ENCODE results near the gene GNGT2. TPM values are rescaled to one million over a fixed set of nuclear protein-coding genes. Genes with fewer than 3 reads are reported as not detected.

Gene GNGT2
- 13.3 and 15.4 TPM in 2 replicates for total RNA-seq (2014; rRNA removed; shearing (Covaris generic))
- 32.6 and 33.4 TPM in 2 replicates for total RNA-seq (2022)
- percentile 56 among the genes with signal in this experiment for Bru-seq, nascent RNA
- percentile 71 among the genes with signal in this experiment for BruChase-seq, experiment 1, labeled RNA remaining after a 6-hour chase
- BruChase-seq, experiment 2, labeled RNA remaining after a 2-hour chase, result percentile 62 among the genes with signal in this experiment
- long read RNA-seq, transcript GNGT2-203 (4 exons, 585 nt), result major isoform, 10 of 25 reads
- long read RNA-seq, partial matches to known transcripts, result 4 of 25 reads
- long read RNA-seq, other reads (novel, unspliced or antisense), result 11 of 25 reads

DNA sequence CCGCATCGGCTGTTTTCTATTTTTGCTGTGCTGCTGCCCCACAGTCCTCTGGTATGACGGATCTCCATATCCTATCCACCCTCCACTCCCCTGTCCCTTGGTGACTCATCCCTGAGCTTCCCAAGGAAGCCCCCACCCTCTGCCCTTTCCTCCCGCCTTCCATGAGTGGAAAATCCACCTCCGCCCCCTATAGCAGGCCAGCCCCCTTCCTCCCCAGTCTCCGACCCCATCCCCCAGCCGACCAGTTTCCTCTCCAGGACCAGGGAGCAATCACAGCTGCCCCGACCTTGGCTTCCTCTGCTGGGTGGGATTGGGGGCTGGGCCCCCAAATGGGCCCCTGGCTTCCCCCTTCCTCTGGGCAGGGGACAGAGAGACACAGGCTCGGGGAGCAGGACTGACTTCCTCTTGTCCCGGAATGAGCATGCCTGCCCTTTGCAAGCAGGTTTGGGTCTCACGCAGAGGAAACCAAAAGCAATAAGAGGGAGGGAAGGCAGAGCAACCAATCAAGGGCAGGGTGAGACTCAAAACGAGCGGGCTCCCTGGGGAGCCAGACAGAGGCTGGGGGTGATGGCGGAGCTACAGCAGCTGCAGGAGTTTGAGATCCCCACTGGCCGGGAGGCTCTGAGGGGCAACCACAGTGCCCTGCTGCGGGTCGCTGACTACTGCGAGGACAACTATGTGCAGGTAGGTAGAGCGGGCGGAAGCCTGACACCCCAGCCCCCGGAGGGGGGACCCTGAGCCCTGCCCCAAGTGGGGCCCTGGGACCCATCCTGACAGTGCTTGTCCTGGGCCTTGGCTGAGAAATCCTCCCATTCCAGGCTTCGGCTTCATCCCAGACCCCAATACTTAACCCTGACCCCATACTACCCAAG lies at the start of gene GNGT2, which contains the start of gene ABI3:
Gene GNGT2 (minus strand): TSS at position 417 of the 872 bp plus-strand sequence. CDS start 3,152 bp downstream, outside the sequence.
Gene ABI3 (plus strand): TSS at position 550 of the 872 bp plus-strand sequence. CDS start 18 bp downstream, at position 568.
- Histone ChIP-seq H3K27ac (ENCODE audit: low read depth, low read length, poor library complexity, severe bottlenecking) (peak within 1 kb of the TSS; percentile 92), H4K20me1 (ENCODE audit: insufficient read depth, low read length) (peaks cover 5% of the 10 kb centered on the region; the same call in 1 of the 2 replicates), H3K4me3 (ENCODE audit: low read depth, low read length, poor library complexity, severe bottlenecking) (peak within 1 kb of the TSS; percentile 82), H3K36me3 (ENCODE audit: insufficient read depth, low read length) (peaks cover 13% of the 10 kb centered on the region; the same call in 1 of the 2 replicates), H2AFZ (ENCODE audit: low read length) (peak within 1 kb of the TSS; percentile 33; the same call in 1 of the 2 replicates), H3K9me2 (ENCODE audit: insufficient read depth, low read length) (no peaks in the 10 kb centered on the region), H3K9me3 (ENCODE audit: low read length) (no peaks in the 10 kb centered on the region), H3K79me2 (ENCODE audit: insufficient read depth, low read depth, low read length) (peaks cover 53% of the 10 kb centered on the region), H3K4me2 (ENCODE audit: low read length) (peak within 1 kb of the TSS; percentile 95), H3K4me1 (ENCODE audit: insufficient read depth, low read length, poor library complexity, severe bottlenecking) (peaks cover 52% of the 10 kb centered on the region)
- intact Hi-C loops (cut with micrococcal nuclease; ENCODE audit: unreplicated experiment), result loop anchor here (1.0 to 10.0 kb wide), 3 partner anchors 18 to 534 kb away; partner anchors contain the start of gene SPOP
- peak; percentile 94 for DNase-seq (ENCODE audit: low spot score)
- BruUV-seq (replicated peaks), result no TSS peak
- TF ChIP-seq, protein P1, sequence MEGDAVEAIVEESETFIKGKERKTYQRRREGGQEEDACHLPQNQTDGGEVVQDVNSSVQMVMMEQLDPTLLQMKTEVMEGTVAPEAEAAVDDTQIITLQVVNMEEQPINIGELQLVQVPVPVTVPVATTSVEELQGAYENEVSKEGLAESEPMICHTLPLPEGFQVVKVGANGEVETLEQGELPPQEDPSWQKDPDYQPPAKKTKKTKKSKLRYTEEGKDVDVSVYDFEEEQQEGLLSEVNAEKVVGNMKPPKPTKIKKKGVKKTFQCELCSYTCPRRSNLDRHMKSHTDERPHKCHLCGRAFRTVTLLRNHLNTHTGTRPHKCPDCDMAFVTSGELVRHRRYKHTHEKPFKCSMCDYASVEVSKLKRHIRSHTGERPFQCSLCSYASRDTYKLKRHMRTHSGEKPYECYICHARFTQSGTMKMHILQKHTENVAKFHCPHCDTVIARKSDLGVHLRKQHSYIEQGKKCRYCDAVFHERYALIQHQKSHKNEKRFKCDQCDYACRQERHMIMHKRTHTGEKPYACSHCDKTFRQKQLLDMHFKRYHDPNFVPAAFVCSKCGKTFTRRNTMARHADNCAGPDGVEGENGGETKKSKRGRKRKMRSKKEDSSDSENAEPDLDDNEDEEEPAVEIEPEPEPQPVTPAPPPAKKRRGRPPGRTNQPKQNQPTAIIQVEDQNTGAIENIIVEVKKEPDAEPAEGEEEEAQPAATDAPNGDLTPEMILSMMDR (conservative IDR thresholded peaks at IDR 0.05; ENCODE audit: low read length), result no peak
- no peak for TF ChIP-seq EZH2phosphoT487 (IDR thresholded peaks at IDR 0.05; ENCODE audit: borderline replicate concordance, low read depth, low read length)
- ChIA-PET CTCF (ENCODE audit: unreplicated experiment) (interaction anchor here (0.6 kb wide), 1 partner anchor 34 kb away, joined by 14 read pairs; no protein-coding TSS in a partner anchor), POLR2A (interaction anchor here (0.7 to 6.5 kb wide), 4 partner anchors 10 to 149 kb away, joined by 3 to 45 read pairs (median 3); no protein-coding TSS in a partner anchor)

DNA sequence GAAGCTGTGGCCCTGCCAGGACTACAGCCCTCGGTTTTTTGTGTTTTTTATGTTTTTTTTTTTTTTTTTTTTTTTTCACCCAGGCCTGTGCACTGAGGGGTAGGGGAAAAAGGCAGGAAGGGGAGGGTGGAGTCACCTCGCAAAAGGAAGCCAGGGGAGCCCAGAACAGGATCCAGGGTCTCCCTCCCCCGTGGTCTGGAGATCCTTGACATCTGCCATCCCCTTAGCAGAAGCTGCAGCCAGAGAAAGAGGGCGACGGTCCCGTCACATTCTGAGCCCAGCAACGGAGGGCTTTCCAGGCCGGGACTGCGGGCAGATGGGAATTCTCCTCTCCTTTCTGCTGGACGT lies 49.3 kb upstream of the GNGT2 start:
- Histone ChIP-seq H3K79me2 (ENCODE audit: insufficient read depth, low read depth, low read length) (no peaks in the 10 kb centered on the region), H4K20me1 (ENCODE audit: insufficient read depth, low read length) (no peaks in the 10 kb centered on the region), H2AFZ (ENCODE audit: low read length) (no peak overlapping the region), H3K4me1 (ENCODE audit: insufficient read depth, low read length, poor library complexity, severe bottlenecking) (no peaks in the 10 kb centered on the region), H3K27ac (ENCODE audit: low read depth, low read length, poor library complexity, severe bottlenecking) (no peak overlapping the region), H3K9me2 (ENCODE audit: insufficient read depth, low read length) (no peaks in the 10 kb centered on the region), H3K9me3 (ENCODE audit: low read length) (no peaks in the 10 kb centered on the region), H3K36me3 (ENCODE audit: insufficient read depth, low read length) (no peaks in the 10 kb centered on the region), H3K4me2 (ENCODE audit: low read length) (no peak overlapping the region; the same call in 1 of the 2 replicates), H3K4me3 (ENCODE audit: low read depth, low read length, poor library complexity, severe bottlenecking) (no peak overlapping the region)
- ChIA-PET CTCF (ENCODE audit: unreplicated experiment) (no interaction called here), POLR2A (interaction anchor here (0.5 to 0.6 kb wide), 2 partner anchors 81 to 1286 kb away, joined by 4 to 5 read pairs; no protein-coding TSS in a partner anchor)
- no TSS peak for BruUV-seq (replicated peaks)
- intact Hi-C loops (cut with micrococcal nuclease; ENCODE audit: unreplicated experiment), result no loop called here
- DNase-seq (ENCODE audit: low spot score), result no peak
- no peak for TF ChIP-seq EZH2phosphoT487 (IDR thresholded peaks at IDR 0.05; ENCODE audit: borderline replicate concordance, low read depth, low read length)
- TF ChIP-seq, protein P1 (conservative IDR thresholded peaks at IDR 0.05; ENCODE audit: low read length), result no peak
